Heart left ventricle (tissue), 16 donors: ENCODE data around the gene ARMH3. TPM values are rescaled to one million over a fixed set of nuclear protein-coding genes. Genes with fewer than 3 reads are reported as not detected.

ENCODE experiments used
- ATAC-seq, 4 donors: fragments of 200-7000 bp; cut with Tn5 transposase; one replicate each; pipeline ENCODE4 v1.9.1; 2020 to 2022; ENCODE audit warnings: moderate library complexity in 4 of 4, mild to moderate bottlenecking in 3 of 4, moderate number of reproducible peaks in 1 of 4
- DNase-seq, 5 donors: peaks; one replicate each; pipeline ENCODE4 v3.0.0-alpha.2; 2020
- H3K27ac ChIP-seq, 12 donors: fragments of 200-600 bp; sonication (generic) in 4 of 12; one replicate each; pipeline versions ENCODE4 v1.5.0 to v1.8.0; 2016 to 2022; ENCODE audit warnings: mild to moderate bottlenecking in 2 of 12
- H3K27me3 ChIP-seq, 9 donors: fragments of 200-600 bp; sonication (generic) in 2 of 9; one replicate each; pipeline versions ENCODE4 v1.5.1 to v1.8.0; 2016 to 2022; ENCODE audit warnings: mild to moderate bottlenecking in 3 of 9
- H3K36me3 ChIP-seq, 9 donors: fragments of 200-600 bp; sonication (generic) in 2 of 9; one replicate each; pipeline versions ENCODE4 v1.5.0 to v1.8.0; 2018 to 2022; ENCODE audit warnings: mild to moderate bottlenecking in 2 of 9
- H3K4me1 ChIP-seq, 12 donors: fragments of 200-600 bp; sonication (generic) in 4 of 12; one replicate each; pipeline versions ENCODE4 v1.5.0 to v1.8.0; 2016 to 2022; ENCODE audit warnings: mild to moderate bottlenecking in 3 of 12
- H3K4me3 ChIP-seq, 12 donors: fragments of 200-600 bp; sonication (generic) in 4 of 12; one replicate each; pipeline versions ENCODE4 v1.5.0 to v1.8.0; 2017 to 2022; ENCODE audit warnings: mild to moderate bottlenecking in 9 of 12, moderate library complexity in 4 of 12
- H3K9me3 ChIP-seq, 12 donors: fragments of 200-600 bp; sonication (generic) in 4 of 12; one replicate each; pipeline versions ENCODE4 v1.5.0 to v1.8.0; 2016 to 2022; ENCODE audit warnings: mild to moderate bottlenecking in 1 of 12
- POLR2A ChIP-seq, 2 donors: fragments of 450-650 bp; IDR thresholded peaks; one replicate each; pipeline ENCODE4 v1.6.1; 2017; ENCODE audit warnings: antibody characterized with exemption in 2 of 2, mild to moderate bottlenecking in 2 of 2, moderate library complexity in 2 of 2
- WGBS, 4 donors: extraction: QIAGEN DNeasy Blood & Tissue Kit in 2 of 4; methylation state at CpG; one replicate each; pipeline versions ENCODE4 v1.1.5 to v1.1.7; 2013 to 2018; 5-methylcytosine and 5-hydroxymethylcytosine counted together
- intact Hi-C, 10 donors: fragments of 100-400 bp; cut with DNase I; formaldehyde crosslinking; loops; one replicate each; pipeline versions ENCODE4 v1.11.1 to v1.14.2; 2022
- polyA plus RNA-seq, 2 donors: library from polyadenylated mRNA; stranded (reverse); fragments of 200-250 nt; gene quantifications; one replicate each; pipeline ENCODE4 v1.2.3, GENCODE V29; 2013
- total RNA-seq, 9 donors: library from RNA; depleted of rRNA in 2 of 9; stranded (reverse); fragments of >200 nt in 2 of 9; fragmentation: NEBNext Ultra II Directional in 3 of 9; extraction: Animal tissue kit (Norgen Biotek cat#: 25700) in 3 of 9; gene quantifications; one replicate each; pipeline versions ENCODE4 v1.1.0 to v1.2.4, GENCODE V29; 2016 to 2023
- TF ChIP-seq, protein P1 (sequence below), 12 donors: fragments of 200-600 bp; sonication (generic) in 4 of 12; IDR thresholded peaks; one replicate each; pipeline versions ENCODE4 v1.5.0 to v1.8.0; 2018 to 2022; ENCODE audit warnings: antibody characterized with exemption in 12 of 12, mild to moderate bottlenecking in 5 of 12
- donor health status: ischemic (EF 13 %, LVEDD 7.1; RV severe dilation, severe dysfunction).
- donor health status: healthy with polysubstance abuse.
- donor health status: DM: no; HTN: yes; CAD: no.
- donor health status: DM: no; HTN: no; CAD: no.
- donor health status: ischemic (EF 25% LVEDD 6.9; RV normal size, moderate dysfunction).
- donor health status: ischemic (EF 25% LVEDD 5.7; RV mildly dilated, moderate dysfunction).
- donor health status: healthy.
- donor health status: DM: yes; HTN: yes; CAD: no.
- donor health status: ischemic (EF 35%, LVEDD 5.7; RV mildly dilated, moderate dysfunction).
- donor health status: nonischemic (EF 11% LVEDD 7.7; RV severe dilation, severe dysfunction).
- donor health status: DM: yes; HTN: yes; CAD: no.
- donor health status: PGD.
- donor health status: ischemic (EF 29% LVEDD 5.4; RV normal size, mild dysfunction).
- donor health status: nonischemic (EF 23%, LVEDD 6.1; RV moderate dilation, normal function).

ARMH3 gene
- total and polyA plus RNA-seq, 11 donors, result 28.5 to 84.2 (median 43.9) TPM

DNA sequence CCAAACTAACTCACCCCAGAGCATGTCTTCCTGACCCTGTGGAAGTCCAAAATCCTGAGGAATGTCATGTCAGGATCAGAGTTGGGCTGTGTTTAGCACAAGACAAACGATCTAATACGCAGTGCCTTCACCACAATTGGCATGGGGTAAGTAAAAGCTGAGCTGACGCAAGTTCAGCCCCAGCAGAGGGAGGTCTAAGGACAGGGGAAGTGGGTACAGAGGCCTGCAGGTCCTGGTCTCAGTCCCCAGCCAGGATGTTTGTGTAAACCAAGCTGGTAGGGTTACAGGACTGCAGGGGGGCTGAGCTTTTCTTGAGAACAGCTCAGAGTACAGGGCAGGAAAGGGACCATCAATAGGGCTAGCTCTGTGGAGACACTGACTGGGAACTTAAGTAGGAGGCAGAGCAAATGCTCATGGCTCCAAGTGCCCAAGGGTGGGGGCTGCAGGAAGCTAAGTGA is 207.1 kb downstream of the ARMH3 start:
- intact Hi-C loops, result no loop called here
- no peak for TF ChIP-seq POLR2A (IDR thresholded peaks at IDR 0.05)
- TF ChIP-seq, protein P1, sequence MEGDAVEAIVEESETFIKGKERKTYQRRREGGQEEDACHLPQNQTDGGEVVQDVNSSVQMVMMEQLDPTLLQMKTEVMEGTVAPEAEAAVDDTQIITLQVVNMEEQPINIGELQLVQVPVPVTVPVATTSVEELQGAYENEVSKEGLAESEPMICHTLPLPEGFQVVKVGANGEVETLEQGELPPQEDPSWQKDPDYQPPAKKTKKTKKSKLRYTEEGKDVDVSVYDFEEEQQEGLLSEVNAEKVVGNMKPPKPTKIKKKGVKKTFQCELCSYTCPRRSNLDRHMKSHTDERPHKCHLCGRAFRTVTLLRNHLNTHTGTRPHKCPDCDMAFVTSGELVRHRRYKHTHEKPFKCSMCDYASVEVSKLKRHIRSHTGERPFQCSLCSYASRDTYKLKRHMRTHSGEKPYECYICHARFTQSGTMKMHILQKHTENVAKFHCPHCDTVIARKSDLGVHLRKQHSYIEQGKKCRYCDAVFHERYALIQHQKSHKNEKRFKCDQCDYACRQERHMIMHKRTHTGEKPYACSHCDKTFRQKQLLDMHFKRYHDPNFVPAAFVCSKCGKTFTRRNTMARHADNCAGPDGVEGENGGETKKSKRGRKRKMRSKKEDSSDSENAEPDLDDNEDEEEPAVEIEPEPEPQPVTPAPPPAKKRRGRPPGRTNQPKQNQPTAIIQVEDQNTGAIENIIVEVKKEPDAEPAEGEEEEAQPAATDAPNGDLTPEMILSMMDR (IDR thresholded peaks at IDR 0.05), result no peak
- Histone ChIP-seq H3K27me3 (no peaks in the 10 kb centered on the region), H3K4me1 (peaks cover 0 to 68% (median 32%) of the 10 kb centered on the region in 12 donors), H3K36me3 (peaks cover 0 to 46% (median 32%) of the 10 kb centered on the region in 9 donors), H3K9me3 (no peaks in the 10 kb centered on the region), H3K27ac (peak overlapping the region in 1 of 12 donors; percentile 53), H3K4me3 (no peak overlapping the region)
- ATAC-seq (no peak), DNase-seq (no peak)
- 61 to 71% (median 68%) methylated on average over 3 of the region's 3 CpGs for WGBS, 4 donors

DNA sequence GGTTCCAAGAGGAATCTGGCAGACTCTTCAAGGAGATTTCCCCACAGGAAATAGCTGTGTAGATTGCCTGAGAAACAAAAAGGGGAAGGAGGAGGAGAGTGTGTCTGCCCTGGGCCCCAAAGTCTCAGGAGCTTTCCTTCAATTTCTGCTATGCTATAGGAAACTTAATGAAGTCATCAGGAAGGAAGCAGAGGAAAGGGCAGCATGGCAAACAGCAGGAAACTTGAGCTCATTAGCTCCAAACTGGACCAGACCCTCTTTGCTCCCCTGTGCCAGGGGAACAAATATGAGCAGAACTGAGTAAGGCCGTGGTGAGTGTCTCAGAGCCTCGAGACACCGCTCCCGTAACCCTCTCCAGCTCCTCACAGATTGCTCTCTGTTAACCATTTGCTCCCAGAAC is 207.6 kb downstream of the ARMH3 start:
- 48 to 59% (median 54%) methylated on average over 4 of the region's 4 CpGs for WGBS, 4 donors
- H3K4me1 ChIP-seq, result peaks cover 0 to 69% (median 32%) of the 10 kb centered on the region in 12 donors
- TF ChIP-seq POLR2A (IDR thresholded peaks at IDR 0.05), result no peak
- TF ChIP-seq, protein P1 (IDR thresholded peaks at IDR 0.05), result no peak
- ATAC-seq (no peak), DNase-seq (no peak)
- no peaks in the 10 kb centered on the region for H3K27me3 ChIP-seq
- H3K27ac ChIP-seq, result peak overlapping the region in 1 of 12 donors; percentile 53
- intact Hi-C loops, result no loop called here
- H3K36me3 ChIP-seq, result peaks cover 0 to 46% (median 32%) of the 10 kb centered on the region in 9 donors
- H3K4me3 ChIP-seq, result no peak overlapping the region
- H3K9me3 ChIP-seq, result no peaks in the 10 kb centered on the region

DNA sequence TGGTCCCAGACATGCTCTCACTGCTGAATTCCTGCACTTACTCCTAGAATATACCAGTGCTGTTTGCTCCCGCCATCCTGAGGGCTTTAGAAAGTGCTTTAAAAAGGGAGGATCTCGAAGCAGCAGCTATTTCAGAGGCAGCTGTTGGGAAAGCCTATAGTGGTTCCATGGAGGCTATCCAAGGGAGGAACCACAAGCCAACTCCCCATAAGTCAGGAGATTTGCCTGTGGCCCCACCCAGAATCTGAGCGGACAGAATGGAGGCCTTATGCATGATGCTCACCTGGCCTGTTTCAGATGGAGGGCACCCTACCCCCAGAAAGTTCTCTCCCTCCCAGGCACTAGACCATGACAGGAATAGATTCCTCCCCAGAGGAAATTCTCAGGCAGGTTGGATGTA is 210.1 kb downstream of the ARMH3 start:
- no peaks in the 10 kb centered on the region for H3K9me3 ChIP-seq
- 92 to 97% (median 93%) methylated on average over 3 of the region's 3 CpGs for WGBS, 4 donors
- ATAC-seq (no peak), DNase-seq (no peak)
- H3K36me3 ChIP-seq, result peaks cover 0 to 46% (median 32%) of the 10 kb centered on the region in 9 donors
- H3K27me3 ChIP-seq, result no peaks in the 10 kb centered on the region
- H3K27ac ChIP-seq, result no peak overlapping the region
- H3K4me1 ChIP-seq, result peaks cover 0 to 67% (median 31%) of the 10 kb centered on the region in 12 donors
- intact Hi-C loops, result loop anchor here in 1 of 10 donors (2.0 kb wide), 1 partner anchor 37 kb away; no protein-coding TSS in a partner anchor
- no peak overlapping the region for H3K4me3 ChIP-seq
- TF ChIP-seq, protein P1 (IDR thresholded peaks at IDR 0.05), result no peak

DNA sequence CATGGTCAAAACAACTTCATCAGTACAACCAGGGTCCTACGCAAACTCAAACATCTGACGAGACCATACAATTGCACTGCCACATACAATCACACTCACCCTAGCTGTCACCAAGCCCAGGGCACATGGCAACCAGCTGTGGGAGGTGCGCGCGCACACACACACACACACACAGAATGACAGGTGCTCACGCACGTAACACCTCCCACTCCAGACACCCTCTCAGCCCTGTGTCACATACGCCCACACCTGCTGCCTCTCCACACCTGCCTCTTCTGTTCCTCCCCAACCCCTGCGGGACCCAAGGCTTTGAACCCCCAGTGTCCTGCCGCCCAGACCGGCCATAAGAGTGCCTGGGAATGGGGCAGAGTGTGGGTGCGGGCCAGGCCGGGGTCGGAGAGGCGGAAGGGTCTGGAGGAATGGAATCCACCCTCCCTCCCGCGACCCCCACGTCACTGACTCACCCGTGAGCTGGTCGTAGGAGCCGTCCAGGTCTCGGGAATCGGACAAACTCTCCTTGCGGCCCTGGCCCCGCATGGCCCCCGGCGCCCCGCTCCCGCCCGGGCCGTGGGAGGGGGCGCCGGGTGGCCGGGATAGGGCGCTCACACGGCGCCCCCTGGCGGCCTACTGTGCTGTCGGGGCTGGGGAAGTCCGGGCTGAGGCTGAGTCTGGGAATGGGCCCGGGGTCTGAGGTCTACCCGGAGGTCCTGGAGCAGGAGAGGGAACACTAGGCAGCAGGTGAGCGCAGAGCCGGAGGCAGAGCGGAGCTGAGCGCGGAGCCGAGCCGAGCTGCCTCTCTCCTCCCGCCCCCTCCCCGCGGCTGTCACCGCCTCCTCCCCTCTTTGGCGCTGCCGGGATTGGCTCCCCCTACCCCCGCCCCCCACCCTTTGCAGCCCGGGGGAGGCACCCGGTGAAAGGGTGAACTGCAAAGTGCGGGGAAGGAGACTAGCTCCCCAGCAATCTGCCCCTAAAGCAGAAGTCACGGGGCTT is 212.6 kb downstream of the ARMH3 start, which contains the start of gene KCNIP2:
Gene KCNIP2 (minus strand): TSS at position 769 of the 990 bp plus-strand sequence. CDS start 232 bp downstream, at position 537.
- peaks cover 0 to 69% (median 29%) of the 10 kb centered on the region in 12 donors for H3K4me1 ChIP-seq
- no peaks in the 10 kb centered on the region for H3K9me3 ChIP-seq
- peaks cover 0 to 35% (median 22%) of the 10 kb centered on the region in 9 donors for H3K36me3 ChIP-seq
- ATAC-seq, result peak in 3 of 4 donors; percentile 15 to 34 (median 25)
- TF ChIP-seq POLR2A (IDR thresholded peaks at IDR 0.05), result no peak
- TF ChIP-seq, protein P1 (IDR thresholded peaks at IDR 0.05), result peak; percentile 35 to 61 (median 49)
- H3K27ac ChIP-seq, result peak within 1 kb of the TSS in 9 of 12 donors; percentile 2 to 84 (median 60)
- DNase-seq, result peak in 4 of 5 donors; percentile 43 to 80 (median 72)
- no peaks in the 10 kb centered on the region for H3K27me3 ChIP-seq
- intact Hi-C loops, result loop anchor here in 5 of 10 donors (2.0 to 5.0 kb wide), 4 partner anchors 39 to 169 kb away; no protein-coding TSS in a partner anchor
- peak within 1 kb of the TSS; percentile 27 to 62 (median 42) for H3K4me3 ChIP-seq
- 25 to 52% (median 30%) methylated on average over 33 to 60 of the region's 60 CpGs for WGBS, 4 donors
